GM12872 (cell line): Measurements from ENCODE around the gene ADAP1.

ENCODE experiments used
- CTCF ChIP-seq: IDR thresholded peaks from 3 replicates; pipeline ENCODE4 v1.5.1; 2011; ENCODE audit warnings: low read depth, mild to moderate bottlenecking, low read length, moderate library complexity; ENCODE audit not compliant: insufficient read depth

ADAP1 gene

GRCh38 chr7:926061-927030 is 28.1 kb downstream of the ADAP1 start:
- TF ChIP-seq CTCF, result no peak

- TF ChIP-seq CTCF, result no peak
Measured at GRCh38 chr7:925601-926000, 28.9 kb downstream of the ADAP1 start.

GRCh38 chr7:924541-925231 is 29.8 kb downstream of the ADAP1 start:
- no peak for TF ChIP-seq CTCF

DNA sequence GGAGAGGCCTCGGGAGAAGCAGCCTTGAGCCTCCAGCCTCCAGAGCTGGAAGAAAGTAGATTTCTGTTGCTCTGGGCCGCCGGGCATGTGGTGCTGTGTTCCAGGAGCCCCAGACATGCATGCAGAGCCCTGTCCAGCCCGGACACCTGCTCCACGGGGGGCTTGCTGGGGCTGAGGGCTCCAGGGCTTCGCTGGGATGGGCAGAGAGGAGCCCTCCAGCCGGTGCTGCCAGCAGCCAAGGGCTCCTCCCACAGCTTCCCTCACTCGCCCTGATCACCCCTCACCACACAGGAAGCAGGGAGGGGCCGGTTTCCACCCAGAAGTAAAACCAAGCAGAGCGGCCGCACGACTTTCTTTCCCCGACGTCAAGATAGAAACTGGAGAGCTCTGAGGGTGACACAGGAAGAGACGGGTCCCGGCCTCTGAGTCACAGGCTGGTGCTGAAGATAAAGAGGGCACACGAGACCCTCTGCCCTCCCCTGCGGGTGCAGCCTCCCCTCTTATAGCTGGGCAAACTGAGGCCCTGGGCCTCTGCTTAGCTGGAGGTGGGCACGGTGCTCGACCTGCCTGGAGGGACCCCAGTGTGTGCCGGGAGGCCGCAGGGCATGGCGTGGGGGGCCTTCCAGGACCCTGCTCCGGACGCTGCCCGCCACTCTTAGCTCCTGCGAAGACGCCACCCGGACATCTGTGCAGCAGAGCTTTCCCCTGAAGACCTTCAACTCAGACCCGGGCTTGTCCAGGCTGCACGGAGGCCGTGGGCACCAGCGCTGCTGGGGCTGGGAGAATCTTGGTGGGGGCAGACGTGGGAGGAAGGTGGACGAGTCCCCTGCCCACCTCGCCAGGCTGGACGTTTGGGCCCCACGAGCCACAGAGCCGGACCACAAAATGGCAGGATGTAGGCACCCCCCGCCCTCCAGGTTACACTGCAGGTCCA is 31.1 kb downstream of the ADAP1 start:
- no peak for TF ChIP-seq CTCF

DNA sequence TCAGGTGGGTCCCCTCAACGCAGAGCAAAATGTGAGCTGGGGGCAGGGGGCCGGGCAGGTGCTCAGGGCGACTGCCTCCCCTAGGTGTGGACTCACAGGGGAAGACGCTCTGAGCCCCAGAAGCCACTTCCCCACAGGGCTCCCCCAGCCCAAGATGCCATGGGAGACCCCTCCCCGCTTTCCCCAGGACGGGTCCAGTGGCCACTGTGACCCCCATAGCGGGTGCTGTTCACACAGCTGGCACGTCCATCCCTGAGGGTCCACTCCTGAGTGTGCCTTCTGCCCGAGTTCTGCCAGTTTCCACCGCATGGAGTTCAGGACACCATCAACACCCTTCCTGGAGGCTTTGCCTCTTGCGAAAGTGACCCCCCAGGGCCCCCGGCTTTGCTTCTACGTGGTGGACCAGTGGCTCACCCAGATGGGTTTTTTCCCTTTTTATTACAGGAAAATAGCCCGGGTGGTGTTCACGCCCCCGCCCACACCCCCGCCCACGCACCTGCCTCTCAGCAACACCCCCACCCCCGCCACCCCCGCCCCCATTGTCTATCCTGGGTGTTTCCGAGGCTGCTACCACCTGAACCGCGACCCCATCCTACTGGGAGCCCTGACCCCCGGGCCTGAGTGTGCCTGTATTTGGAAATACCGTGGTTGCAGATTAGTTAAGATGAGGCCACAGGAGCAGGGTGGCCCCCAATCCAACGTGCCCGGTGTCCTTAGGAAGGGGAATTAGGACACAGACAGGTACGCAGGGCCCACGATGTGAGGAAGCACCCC is 32.0 kb downstream of the ADAP1 start:
- TF ChIP-seq CTCF, result no peak

- no peak for TF ChIP-seq CTCF
Measured at GRCh38 chr7:921581-922333, 32.7 kb downstream of the ADAP1 start.
